MM.1S (cell line): Measurements from ENCODE around the gene SEPHS2.
A peak's percentile ranks its signal among the peaks of the same experiment; 100 is the strongest.

Experiments
- DNase-seq: peaks from one replicate; pipeline ENCODE4 v3.0.0-alpha.2; 2015
- H2AFZ ChIP-seq: fragments of 300-600 bp; sonication (generic); 2 replicates; pipeline ENCODE4 v1.6.0; 2016; ENCODE audit warnings: antibody characterized with exemption, low read length
- H3F3A ChIP-seq: fragments of 300-600 bp; sonication (generic); 2 replicates; pipeline ENCODE4 v1.6.1; 2016; ENCODE audit warnings: mild to moderate bottlenecking, antibody characterized with exemption, low read length, moderate library complexity, mixed read lengths; ENCODE audit not compliant: insufficient read depth
- H3K27ac ChIP-seq: fragments of 300-600 bp; sonication (generic); 2 replicates; pipeline ENCODE4 v1.5.1; 2016; ENCODE audit warnings: mild to moderate bottlenecking, low read length
- H3K27me3 ChIP-seq: fragments of 300-600 bp; sonication (generic); replicated peaks from 2 replicates; pipeline ENCODE4 v1.6.0; 2016; ENCODE audit warnings: low read length; ENCODE audit not compliant: insufficient read depth
- H3K36me3 ChIP-seq: fragments of 300-600 bp; sonication (generic); replicated peaks from 2 replicates; pipeline ENCODE4 v1.6.1; 2016; ENCODE audit warnings: mild to moderate bottlenecking, low read length, mixed read lengths; ENCODE audit not compliant: insufficient read depth
- H3K4me1 ChIP-seq: fragments of 300-600 bp; sonication (generic); 2 replicates; pipeline ENCODE4 v1.6.1; 2016; ENCODE audit warnings: low read length, mixed read lengths
- H3K4me2 ChIP-seq: fragments of 300-600 bp; sonication (generic); 2 replicates; pipeline ENCODE4 v1.6.0; 2016; ENCODE audit warnings: low read depth, low read length
- H3K4me3 ChIP-seq: fragments of 300-600 bp; sonication (generic); 2 replicates; pipeline ENCODE4 v1.5.1; 2016; ENCODE audit warnings: low read length, mixed read lengths
- H3K79me2 ChIP-seq: fragments of 300-600 bp; sonication (generic); 2 replicates; pipeline ENCODE4 v1.6.1; 2016; ENCODE audit warnings: mixed run types, low read length, mixed read lengths
- H3K9ac ChIP-seq: fragments of 300-600 bp; sonication (generic); 2 replicates; pipeline ENCODE4 v1.6.1; 2016; ENCODE audit warnings: low read length, mixed read lengths
- H3K9me2 ChIP-seq: fragments of 300-600 bp; sonication (generic); replicated peaks from 2 replicates; pipeline ENCODE4 v1.6.1; 2016; ENCODE audit warnings: mild to moderate bottlenecking, low read length, mixed read lengths; ENCODE audit not compliant: insufficient read depth
- H3K9me3 ChIP-seq: fragments of 300-600 bp; sonication (generic); replicated peaks from 2 replicates; pipeline ENCODE4 v1.6.1; 2016; ENCODE audit warnings: mild to moderate bottlenecking, low read length, mixed read lengths; ENCODE audit not compliant: insufficient read depth
- H4K20me1 ChIP-seq: fragments of 300-600 bp; sonication (generic); 2 replicates; pipeline ENCODE4 v1.6.1; 2016; ENCODE audit warnings: mild to moderate bottlenecking, low read length, moderate library complexity, mixed read lengths; ENCODE audit not compliant: insufficient read depth
- EZH2 ChIP-seq: fragments of 300-600 bp; sonication (generic); optimal IDR thresholded peaks from 2 replicates; pipeline ENCODE3; 2017; ENCODE audit warnings: low read depth, mild to moderate bottlenecking, antibody characterized with exemption, low read length, mixed read lengths
- EZH2phosphoT487 ChIP-seq: fragments of 300-600 bp; sonication (generic); IDR thresholded peaks from 2 replicates; pipeline ENCODE4 v1.6.1; 2018; ENCODE audit warnings: antibody characterized with exemption, low read length
- TF ChIP-seq, protein P1 (sequence below): fragments of 300-600 bp; sonication (generic); IDR thresholded peaks from 2 replicates; pipeline ENCODE4 v1.5.1; 2016; ENCODE audit warnings: antibody characterized with exemption, low read length, mixed read lengths

The SEPHS2 gene

GRCh38 chr16:30399435-30400186 lies 46.1 kb downstream of the SEPHS2 start:
- H3K4me1 ChIP-seq: 0 out of 2 replicates have a peak, but pooled peaks cover 4% of the 10 kb centered on the region
- H3K9ac ChIP-seq: peak overlapping the region; percentile 78; the same call in 1 of the 2 replicates
- peak overlapping the region; percentile 92; the same call in 1 of the 2 replicates for H2AFZ ChIP-seq
- peak overlapping the region; percentile 78 for H3K4me3 ChIP-seq
- no peak for TF ChIP-seq EZH2phosphoT487
- TF ChIP-seq, protein P1, sequence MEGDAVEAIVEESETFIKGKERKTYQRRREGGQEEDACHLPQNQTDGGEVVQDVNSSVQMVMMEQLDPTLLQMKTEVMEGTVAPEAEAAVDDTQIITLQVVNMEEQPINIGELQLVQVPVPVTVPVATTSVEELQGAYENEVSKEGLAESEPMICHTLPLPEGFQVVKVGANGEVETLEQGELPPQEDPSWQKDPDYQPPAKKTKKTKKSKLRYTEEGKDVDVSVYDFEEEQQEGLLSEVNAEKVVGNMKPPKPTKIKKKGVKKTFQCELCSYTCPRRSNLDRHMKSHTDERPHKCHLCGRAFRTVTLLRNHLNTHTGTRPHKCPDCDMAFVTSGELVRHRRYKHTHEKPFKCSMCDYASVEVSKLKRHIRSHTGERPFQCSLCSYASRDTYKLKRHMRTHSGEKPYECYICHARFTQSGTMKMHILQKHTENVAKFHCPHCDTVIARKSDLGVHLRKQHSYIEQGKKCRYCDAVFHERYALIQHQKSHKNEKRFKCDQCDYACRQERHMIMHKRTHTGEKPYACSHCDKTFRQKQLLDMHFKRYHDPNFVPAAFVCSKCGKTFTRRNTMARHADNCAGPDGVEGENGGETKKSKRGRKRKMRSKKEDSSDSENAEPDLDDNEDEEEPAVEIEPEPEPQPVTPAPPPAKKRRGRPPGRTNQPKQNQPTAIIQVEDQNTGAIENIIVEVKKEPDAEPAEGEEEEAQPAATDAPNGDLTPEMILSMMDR: no peak
- TF ChIP-seq EZH2: no peak
- peak overlapping the region; percentile 93 for H3K4me2 ChIP-seq
- no peak for DNase-seq
- 0 out of 2 replicates have a peak, but pooled peaks cover 2% of the 10 kb centered on the region for H3K36me3 ChIP-seq
- no peaks in the 10 kb centered on the region for H3K9me2 ChIP-seq
- no peaks in the 10 kb centered on the region for H4K20me1 ChIP-seq
- H3K27ac ChIP-seq: no peak overlapping the region; the same call in 1 of the 2 replicates
- H3K79me2 ChIP-seq: peaks cover 25% of the 10 kb centered on the region
- peaks cover 24% of the 10 kb centered on the region for H3F3A ChIP-seq
- no peaks in the 10 kb centered on the region for H3K9me3 ChIP-seq
- H3K27me3 ChIP-seq: no peaks in the 10 kb centered on the region

DNA sequence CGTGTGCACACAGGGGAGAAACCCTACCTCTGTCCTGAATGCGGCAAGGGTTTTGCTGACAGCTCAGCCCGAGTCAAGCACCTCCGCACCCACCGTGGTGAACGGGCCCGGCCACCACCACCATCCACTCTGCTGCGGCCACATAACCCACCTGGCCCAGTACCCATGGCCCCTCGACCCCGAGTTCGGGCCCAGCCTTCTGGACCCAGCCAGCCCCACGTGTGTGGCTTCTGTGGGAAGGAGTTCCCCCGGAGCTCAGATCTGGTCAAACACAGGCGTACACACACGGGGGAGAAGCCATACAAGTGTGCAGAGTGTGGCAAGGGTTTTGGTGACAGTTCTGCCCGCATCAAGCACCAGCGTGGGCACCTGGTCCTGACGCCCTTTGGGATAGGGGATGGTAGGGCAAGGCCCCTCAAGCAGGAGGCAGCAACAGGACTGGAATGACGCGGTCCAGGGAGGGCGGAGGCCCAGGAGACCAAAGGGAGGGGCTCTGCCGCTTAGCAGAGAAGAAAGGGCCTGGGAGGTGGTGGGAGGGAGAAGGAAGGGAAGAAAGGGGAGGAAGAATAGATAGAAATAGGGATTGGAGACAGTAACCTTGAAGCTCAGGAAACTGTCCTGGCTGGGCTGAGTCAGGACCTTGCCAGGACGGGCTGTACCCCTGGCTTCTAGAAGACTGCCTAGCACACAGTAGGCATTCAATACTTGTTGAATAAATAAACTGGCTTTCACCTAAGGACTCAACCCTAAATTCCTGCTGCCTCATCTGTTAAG lies 46.8 kb downstream of the SEPHS2 start:
- TF ChIP-seq EZH2: no peak
- TF ChIP-seq, protein P1: no peak
- no peak for TF ChIP-seq EZH2phosphoT487
- Histone ChIP-seq H3K79me2 (peaks cover 25% of the 10 kb centered on the region), H3F3A (peaks cover 29% of the 10 kb centered on the region), H4K20me1 (no peaks in the 10 kb centered on the region), H3K9me2 (no peaks in the 10 kb centered on the region), H3K36me3 (0 out of 2 replicates have a peak, but pooled peaks cover 2% of the 10 kb centered on the region), H3K4me2 (no peak overlapping the region), H3K27ac (no peak overlapping the region), H3K27me3 (no peaks in the 10 kb centered on the region), H3K9ac (no peak overlapping the region), H3K4me1 (0 out of 2 replicates have a peak, but pooled peaks cover 4% of the 10 kb centered on the region), H3K4me3 (no peak overlapping the region), H2AFZ (no peak overlapping the region), H3K9me3 (no peaks in the 10 kb centered on the region)
- no peak for DNase-seq

- Histone ChIP-seq H3K4me3 (no peak overlapping the region), H3K9ac (no peak overlapping the region), H3K36me3 (0 out of 2 replicates have a peak, but pooled peaks cover 2% of the 10 kb centered on the region), H3F3A (peaks cover 29% of the 10 kb centered on the region), H4K20me1 (no peaks in the 10 kb centered on the region), H2AFZ (no peak overlapping the region), H3K4me1 (0 out of 2 replicates have a peak, but pooled peaks cover 4% of the 10 kb centered on the region), H3K9me2 (no peaks in the 10 kb centered on the region), H3K79me2 (peaks cover 25% of the 10 kb centered on the region), H3K27me3 (no peaks in the 10 kb centered on the region), H3K9me3 (no peaks in the 10 kb centered on the region), H3K4me2 (no peak overlapping the region), H3K27ac (no peak overlapping the region)
- TF ChIP-seq, protein P1: no peak
- TF ChIP-seq EZH2phosphoT487 (no peak), EZH2 (no peak)
- no peak for DNase-seq
These were observed 47.7 kb downstream of the SEPHS2 start for GRCh38 chr16:30397776-30398660.
